Raji (cell line): ENCODE measurements around the gene HSPA1L.
A peak's percentile ranks its signal among the peaks of the same experiment; 100 is the strongest.

Experiments
- POLR2A ChIP-seq: IDR thresholded peaks from 2 replicates; pipeline ENCODE4 v1.6.1; 2011; ENCODE audit warnings: low read depth, low read length, control low read depth; ENCODE audit not compliant: insufficient read depth

The HSPA1L gene

GRCh38 chr6:31815025-31815838, at the start of gene HSPA1L, which contains the start of gene HSPA1A:
TSS of gene HSPA1L (minus strand) at chr6:31815283. CDS start at chr6:31811972, 3,311 bp downstream.
TSS of gene HSPA1A (plus strand) at chr6:31815543. CDS start at chr6:31815757, 214 bp downstream.
- no peak for TF ChIP-seq POLR2A

DNA sequence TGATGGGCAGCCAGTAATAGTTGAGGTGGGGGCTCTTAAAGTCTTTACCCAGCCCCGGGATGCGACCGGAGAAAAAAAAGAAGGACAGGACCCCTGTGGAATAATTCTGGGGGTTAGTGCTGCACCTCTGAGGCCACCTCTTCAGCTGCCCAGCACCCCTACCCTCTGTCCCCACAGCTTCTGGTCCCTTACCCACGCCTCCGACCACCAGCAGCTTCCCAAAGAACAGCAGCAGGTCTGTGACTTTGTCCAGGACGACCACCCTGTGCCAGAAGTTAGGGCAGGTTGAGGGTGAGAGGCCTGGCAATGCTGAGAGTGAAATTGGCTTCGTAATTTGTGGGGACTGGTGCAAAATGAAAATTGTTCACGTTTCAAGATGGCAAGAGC, 49.7 kb upstream of the HSPA1L start:
- TF ChIP-seq POLR2A: no peak

GRCh38 chr6:31862344-31863235, 47.5 kb upstream of the HSPA1L start, which contains the start of gene NEU1:
TSS of gene NEU1 (minus strand) at chr6:31862821. CDS start at chr6:31862776, 45 bp downstream.
- peak; percentile 95 for TF ChIP-seq POLR2A

- TF ChIP-seq POLR2A: no peak
These were observed 46.8 kb upstream of the HSPA1L start for GRCh38 chr6:31861919-31862343.

DNA sequence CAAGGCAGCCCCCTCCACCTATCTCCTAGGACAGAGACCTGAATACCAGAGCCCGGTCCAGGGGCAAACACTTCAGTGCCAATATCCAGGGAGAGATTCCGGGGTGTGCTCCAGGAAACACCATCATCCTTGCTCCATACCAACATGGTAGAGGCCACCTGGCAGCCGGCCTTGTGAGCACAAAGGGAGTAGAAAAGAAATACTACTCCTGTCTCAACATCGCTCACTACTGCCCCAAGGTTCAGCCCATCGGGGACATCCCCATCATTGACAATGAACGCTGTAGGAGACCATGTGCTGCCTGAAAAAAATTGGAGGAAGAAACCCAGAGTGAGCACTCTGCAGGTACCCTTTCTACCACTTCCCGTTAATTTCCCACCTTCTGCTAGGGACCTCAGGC, 46.1 kb upstream of the HSPA1L start:
- TF ChIP-seq POLR2A: no peak

GRCh38 chr6:31860349-31860748, 45.3 kb upstream of the HSPA1L start:
- TF ChIP-seq POLR2A: no peak

DNA sequence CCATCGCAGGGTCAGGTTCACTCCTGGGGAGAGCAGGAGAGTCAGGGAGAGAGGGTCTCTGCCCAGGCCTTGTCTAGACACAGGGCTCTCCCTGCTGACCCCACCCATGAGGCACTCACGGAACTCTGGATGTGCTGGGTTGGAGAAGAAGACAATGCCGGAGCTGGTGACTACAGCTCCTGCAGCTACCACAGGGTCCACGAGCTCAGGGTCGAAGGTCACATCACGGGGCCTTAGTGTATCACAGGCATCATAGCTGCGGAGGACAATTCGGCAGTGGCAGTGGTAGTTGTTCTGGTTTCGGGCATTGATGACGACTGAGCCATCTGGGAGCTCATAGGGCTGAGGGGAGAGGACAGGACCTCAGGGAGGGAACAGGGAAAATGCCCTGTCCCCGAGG, 44.8 kb upstream of the HSPA1L start:
- TF ChIP-seq POLR2A: no peak

DNA sequence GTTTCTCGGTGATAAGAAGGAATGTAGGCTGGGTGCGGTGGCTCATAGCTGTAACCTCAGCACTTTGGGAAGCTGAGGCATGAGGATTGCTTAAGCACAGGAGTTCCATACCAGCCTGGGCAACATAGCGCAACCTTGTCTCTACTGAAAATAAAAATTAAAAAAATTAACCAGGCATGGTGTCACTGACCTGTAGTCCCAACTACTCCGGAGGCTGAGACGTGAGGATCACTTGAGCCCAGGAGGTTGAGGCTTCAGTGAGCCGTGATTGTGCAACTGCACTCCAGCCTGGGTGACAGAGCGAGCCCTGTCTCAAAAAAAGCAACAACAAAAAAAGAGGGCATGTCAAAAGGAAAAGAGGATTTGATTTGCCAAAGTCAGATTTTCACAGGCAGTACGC, 43.6 kb upstream of the HSPA1L start:
- no peak for TF ChIP-seq POLR2A

- TF ChIP-seq POLR2A: no peak
These were observed 36.4 kb upstream of the HSPA1L start for GRCh38 chr6:31851485-31851832.

- no peak for TF ChIP-seq POLR2A
These were observed 35.8 kb upstream of the HSPA1L start for GRCh38 chr6:31850765-31851484.

DNA sequence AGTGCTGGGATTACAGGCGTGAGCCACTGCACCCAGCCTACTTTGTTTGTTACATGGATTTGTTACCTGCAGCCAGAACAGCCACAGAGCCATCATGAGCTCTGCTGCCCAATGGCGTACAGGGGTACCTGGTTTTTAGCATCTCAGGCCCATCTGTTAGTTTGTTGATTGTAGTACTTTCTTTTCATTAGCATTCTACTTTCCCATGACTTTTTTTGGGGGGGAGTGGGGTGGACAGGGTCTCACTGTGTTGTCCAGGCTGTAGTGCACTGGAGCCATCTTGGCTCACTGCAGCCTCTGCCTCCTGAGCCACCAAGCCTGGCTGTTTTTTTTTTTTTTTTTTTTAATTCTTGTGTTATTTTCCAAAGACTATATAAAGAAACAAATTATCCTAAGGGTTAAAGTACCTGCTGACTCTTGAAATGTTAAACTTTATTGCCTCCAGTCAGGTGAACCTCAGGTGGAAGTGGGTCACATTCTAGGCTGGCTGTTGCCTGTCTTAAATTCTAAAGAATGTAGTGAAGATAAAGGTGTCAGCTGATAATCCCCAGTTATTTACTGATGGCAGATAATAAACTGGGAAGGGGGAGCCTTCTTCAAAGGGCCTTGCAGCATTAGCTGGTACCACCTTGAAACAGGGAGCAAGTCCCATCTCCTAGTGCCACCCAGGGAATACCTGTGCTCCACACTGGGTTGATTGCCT, 32.3 kb upstream of the HSPA1L start:
- TF ChIP-seq POLR2A: no peak

DNA sequence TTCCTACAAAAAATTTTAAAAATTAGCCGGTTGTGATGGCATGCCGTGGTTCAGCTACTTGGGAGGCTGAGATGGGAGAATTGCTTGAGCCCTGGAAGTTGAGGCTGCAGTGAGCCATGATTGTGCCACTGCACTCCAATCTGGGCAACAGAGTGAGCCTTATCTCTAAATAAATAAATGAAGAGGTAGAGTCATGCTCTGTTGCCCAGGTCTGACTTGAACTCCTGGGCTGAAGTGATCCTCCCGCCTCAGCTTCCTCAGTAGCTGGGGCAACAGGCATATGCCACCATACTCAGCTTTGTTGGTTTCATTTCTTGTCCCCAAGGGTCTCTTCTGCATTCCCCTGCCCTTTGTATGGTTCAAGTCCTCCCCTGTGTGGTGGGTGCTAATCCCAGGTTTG, 29.4 kb upstream of the HSPA1L start:
- no peak for TF ChIP-seq POLR2A

- TF ChIP-seq POLR2A: no peak; the same call in 1 of the 2 replicates
These were observed 27.0 kb upstream of the HSPA1L start for GRCh38 chr6:31842053-31842452.

DNA sequence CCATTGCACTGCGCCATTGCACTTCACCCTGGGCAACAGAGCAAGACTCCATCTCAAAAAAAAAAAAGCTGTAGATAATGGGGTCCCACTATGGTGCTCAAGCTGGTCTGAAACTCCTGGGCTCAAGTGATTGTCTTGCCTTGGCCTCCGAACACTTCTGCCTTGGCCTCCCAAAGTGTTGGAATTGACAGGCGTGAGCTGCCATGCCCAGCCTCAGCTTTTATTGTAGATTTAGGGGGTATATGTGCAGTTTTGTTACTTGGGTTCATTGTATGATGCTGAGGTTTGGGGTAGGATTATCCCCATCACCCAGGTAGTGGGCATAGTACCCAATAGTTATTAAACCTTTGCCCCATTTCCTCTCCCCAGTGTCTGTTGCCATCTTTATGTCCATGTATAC, 23.9 kb upstream of the HSPA1L start:
- no peak for TF ChIP-seq POLR2A
